ENCODE results near the gene SNF8.

DNA sequence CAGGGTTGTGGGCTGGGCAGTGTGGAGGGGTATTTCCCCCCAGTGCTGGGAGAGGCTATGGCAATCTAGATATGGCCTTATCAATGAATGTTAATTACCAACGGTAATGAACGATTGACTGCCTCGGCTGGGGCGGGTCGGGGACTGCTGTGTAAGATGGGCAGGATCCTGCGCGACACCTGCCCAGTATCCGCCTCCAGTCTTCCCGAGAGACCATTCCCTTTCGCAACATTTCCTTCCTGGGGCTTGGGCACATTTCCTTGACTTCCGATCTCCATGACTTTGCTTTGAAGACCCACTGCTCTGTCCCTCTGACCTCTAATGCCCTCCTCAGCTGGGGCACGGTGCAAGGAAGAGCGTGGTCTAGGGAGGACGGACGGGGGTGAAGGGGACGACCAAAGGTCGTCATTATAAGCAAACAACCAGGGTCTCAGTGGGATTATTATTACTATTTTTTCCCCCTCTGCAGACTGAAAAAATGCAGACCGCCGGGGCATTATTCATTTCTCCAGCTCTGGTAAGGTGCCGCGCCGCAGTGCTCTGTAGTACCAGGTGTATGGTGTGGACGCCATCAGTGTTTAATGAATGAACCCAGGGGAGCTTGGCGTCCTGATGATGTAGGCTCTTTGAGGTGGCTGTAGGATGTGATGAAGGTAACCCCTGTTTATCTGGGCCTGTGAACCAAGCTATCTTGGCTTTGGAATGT lies 51.5 kb downstream of the SNF8 start:
- TF ChIP-seq, protein P1, sequence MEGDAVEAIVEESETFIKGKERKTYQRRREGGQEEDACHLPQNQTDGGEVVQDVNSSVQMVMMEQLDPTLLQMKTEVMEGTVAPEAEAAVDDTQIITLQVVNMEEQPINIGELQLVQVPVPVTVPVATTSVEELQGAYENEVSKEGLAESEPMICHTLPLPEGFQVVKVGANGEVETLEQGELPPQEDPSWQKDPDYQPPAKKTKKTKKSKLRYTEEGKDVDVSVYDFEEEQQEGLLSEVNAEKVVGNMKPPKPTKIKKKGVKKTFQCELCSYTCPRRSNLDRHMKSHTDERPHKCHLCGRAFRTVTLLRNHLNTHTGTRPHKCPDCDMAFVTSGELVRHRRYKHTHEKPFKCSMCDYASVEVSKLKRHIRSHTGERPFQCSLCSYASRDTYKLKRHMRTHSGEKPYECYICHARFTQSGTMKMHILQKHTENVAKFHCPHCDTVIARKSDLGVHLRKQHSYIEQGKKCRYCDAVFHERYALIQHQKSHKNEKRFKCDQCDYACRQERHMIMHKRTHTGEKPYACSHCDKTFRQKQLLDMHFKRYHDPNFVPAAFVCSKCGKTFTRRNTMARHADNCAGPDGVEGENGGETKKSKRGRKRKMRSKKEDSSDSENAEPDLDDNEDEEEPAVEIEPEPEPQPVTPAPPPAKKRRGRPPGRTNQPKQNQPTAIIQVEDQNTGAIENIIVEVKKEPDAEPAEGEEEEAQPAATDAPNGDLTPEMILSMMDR (IDR thresholded peaks at IDR 0.05), result no peak
- no peak for TF ChIP-seq POLR2A (IDR thresholded peaks at IDR 0.05)
- no peak for TF ChIP-seq EP300 (IDR thresholded peaks at IDR 0.05)

Data from tibial nerve (tissue), 4 donors.